HG03457 (cell line): ENCODE data around the gene LGALSL.

Experiments
- ATAC-seq: cut with Tn5 transposase; IDR thresholded peaks from one replicate; pipeline ENCODE4 v1.9.1; 2021; ENCODE audit warnings: moderate number of reproducible peaks; ENCODE audit not compliant: unreplicated experiment

Gene LGALSL

GRCh38 chr2:64470071-64470470 is 16.1 kb downstream of the LGALSL start:
- ATAC-seq: no peak

DNA sequence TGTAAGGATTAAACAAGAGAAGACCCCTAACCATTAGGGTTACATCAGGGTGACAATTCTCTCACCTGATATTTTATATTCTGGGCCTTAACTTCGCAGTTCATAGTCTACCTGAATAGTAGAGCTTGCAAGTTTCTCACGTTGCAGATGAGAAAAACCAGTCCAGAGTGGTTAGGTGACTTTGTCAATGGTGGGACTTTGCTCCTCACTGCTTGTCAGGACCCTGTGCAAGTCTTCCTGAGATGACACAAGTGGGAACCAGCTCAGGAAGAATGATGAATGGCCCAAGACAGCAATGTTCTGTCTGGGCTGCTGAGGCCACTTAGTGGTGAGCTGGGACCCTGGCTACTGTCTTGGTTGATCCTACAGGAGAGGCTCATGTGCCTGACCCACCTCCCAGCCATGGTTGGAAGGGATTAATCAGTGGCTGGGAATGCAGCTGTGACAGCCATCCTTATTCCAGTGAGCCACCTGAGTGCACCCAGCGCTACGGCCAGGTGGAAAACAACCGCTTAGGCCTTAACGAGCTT is 16.9 kb downstream of the LGALSL start:
- ATAC-seq: no peak

GRCh38 chr2:64471600-64471999 is 17.6 kb downstream of the LGALSL start:
- no peak for ATAC-seq

DNA sequence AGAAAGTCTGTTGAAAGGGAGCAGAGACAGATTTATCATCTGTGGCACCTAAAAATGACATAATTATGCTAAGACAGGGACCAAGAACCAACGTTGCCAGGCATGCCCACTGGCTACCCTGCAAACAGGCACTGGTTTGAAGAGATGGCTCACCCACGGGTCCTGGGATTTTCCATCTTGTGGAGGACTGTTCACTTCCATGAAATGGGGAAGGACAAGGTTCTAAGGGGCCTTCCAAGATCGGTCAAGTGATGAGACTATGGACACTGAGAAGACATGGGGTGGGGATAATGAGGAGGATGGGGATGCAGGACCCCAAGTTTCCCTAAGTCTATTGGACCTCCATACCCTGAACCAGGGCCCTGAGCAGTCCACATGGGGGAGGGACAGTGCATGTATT is 18.9 kb downstream of the LGALSL start:
- no peak for ATAC-seq

GRCh38 chr2:64474121-64474571 is 20.2 kb downstream of the LGALSL start:
- ATAC-seq: no peak

DNA sequence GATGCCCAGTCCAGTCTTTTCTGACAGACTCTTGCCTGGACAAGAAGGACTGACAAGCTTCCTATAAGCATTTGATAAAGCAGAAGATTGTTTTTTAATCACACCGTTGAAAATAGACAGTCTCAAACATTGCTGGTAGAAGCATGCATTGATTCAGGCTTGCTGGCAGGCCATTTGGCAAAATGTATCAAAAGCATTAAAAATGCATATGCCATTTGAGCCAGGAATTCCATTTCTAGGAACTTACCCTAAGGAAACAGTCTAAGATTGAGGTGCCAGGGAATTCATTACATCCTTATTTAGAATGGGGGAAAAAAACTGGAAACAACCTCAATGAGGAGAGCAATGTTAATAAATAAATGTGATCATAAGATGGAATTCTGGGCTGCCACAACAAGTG is 20.7 kb downstream of the LGALSL start:
- no peak for ATAC-seq

DNA sequence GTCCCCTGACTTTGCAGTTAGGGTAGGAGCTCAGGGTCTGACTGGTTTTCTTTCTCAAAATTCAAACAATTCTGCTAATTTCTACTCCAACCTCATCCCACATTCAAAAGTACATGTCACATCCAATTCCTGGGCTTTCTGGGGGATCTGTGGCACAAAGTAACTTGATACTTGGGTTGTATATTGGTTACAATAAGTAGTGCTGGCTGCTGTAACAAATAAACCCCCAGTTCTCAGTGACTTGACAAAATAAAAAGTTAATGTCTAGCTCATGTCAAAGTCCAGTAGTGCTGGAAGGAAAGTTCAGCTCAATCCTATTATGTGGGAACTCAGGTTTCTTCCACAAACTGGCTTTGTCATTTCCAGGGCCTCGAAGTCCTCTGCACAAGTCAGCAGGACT is 23.1 kb downstream of the LGALSL start:
- ATAC-seq: no peak

GRCh38 chr2:64477979-64478378 is 24.0 kb downstream of the LGALSL start:
- no peak for ATAC-seq

- no peak for ATAC-seq
Measured at GRCh38 chr2:64478502-64479230, 24.7 kb downstream of the LGALSL start.

- no peak for ATAC-seq
Measured at GRCh38 chr2:64479259-64480117, 25.5 kb downstream of the LGALSL start.

DNA sequence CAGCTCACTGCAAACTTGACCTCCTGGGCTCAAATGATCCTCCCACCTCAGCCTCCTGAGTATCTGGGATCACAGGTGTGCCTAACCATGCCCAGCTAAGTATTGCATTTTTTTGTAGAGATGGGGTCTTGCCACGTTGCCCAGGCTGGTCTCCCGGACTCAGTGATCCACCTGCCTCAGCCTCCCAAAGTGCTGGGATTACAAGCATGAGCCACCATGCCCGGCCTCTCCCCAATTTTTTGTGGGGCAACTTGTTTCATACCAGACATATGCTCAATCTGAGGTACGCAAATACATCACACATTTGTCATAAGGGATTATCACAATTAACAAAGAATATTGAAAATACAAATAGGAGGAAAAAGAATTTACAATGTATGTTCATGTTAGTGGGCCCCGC is 27.7 kb downstream of the LGALSL start:
- ATAC-seq: no peak

DNA sequence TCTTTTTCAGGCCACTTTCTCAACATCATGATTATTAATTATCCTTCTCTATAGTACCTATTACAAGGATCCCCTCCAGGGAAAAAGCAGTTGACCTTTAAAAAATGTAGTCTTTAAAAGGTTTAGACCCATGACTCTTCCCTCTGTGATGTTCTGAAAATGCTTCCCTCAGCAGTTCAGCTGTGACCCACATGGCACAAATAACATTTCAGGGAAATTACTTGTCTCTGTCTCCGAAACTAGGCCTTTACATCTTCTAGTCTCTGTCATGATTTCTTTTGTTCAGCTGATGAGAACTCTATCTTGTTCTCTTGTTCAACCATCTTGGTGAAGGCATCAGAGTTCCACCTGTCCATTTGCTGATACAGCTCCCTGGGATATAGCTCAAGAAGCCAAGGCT is 28.3 kb downstream of the LGALSL start:
- ATAC-seq: no peak

GRCh38 chr2:64482765-64483504 is 29.0 kb downstream of the LGALSL start:
- ATAC-seq: no peak

GRCh38 chr2:64485331-64485730 is 31.4 kb downstream of the LGALSL start:
- ATAC-seq: no peak

GRCh38 chr2:64485961-64486360 is 32.0 kb downstream of the LGALSL start:
- ATAC-seq: no peak

DNA sequence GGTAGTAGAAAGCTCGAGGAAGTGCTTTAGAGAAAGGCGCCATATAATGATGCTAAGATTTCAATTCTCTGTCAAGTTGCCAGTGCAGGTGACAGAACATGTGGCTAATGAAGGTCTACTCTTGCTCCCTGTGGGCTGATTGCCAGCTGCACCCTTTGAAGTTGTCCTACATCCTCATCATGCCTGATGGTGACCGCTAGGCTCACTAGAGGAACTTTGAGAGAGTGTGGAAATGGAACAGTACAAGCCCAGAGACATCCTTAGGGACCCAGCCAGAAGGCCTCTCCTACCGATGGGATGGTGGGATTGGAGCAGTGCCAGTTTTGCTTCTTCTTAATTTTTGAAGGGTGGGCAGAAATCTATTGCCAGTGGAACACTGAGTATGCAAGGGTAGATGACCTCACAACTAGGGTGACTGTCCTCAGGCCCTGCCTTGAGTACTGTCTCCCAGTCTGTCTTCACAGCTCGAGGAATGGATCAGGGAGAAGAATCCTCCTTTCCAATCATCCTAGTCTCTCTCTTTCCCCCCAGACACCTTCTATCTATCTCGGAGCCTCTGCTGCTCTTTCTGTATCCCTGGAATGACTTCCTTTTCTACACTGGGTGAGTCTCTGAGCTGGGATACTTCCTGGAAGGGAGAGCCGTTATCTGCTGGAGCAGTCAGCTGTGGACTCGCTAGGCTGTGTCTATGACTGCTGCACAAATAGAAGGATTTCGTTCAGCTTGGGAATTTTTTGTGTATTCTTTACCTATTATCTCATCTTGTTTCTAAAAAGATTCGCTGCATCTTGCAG is 33.5 kb downstream of the LGALSL start:
- ATAC-seq: no peak

GRCh38 chr2:64488050-64488974 is 34.4 kb downstream of the LGALSL start:
- ATAC-seq: no peak

GRCh38 chr2:64489081-64489751 is 35.3 kb downstream of the LGALSL start:
- no peak for ATAC-seq

GRCh38 chr2:64491426-64491825 is 37.5 kb downstream of the LGALSL start:
- ATAC-seq: no peak
